Measurements from ENCODE around the gene CPS1.

GRCh38 chr2:210515911-210516310 is 40.5 kb upstream of the CPS1 start:
- no peak for TF ChIP-seq EZH2 (IDR thresholded peaks at IDR 0.05)
- TF ChIP-seq POLR2AphosphoS5 (IDR thresholded peaks at IDR 0.05; ENCODE audit: borderline replicate concordance, low read depth, low read length), result no peak

Measured in SK-N-MC (cell line).